ENCODE data around the gene TIMM22.
"Not testable (repeated sequence)": the region's sequence is repeated elsewhere in the genome, so short reads cannot be mapped to it uniquely, and the experiment has no call there.

Gene TIMM22

DNA sequence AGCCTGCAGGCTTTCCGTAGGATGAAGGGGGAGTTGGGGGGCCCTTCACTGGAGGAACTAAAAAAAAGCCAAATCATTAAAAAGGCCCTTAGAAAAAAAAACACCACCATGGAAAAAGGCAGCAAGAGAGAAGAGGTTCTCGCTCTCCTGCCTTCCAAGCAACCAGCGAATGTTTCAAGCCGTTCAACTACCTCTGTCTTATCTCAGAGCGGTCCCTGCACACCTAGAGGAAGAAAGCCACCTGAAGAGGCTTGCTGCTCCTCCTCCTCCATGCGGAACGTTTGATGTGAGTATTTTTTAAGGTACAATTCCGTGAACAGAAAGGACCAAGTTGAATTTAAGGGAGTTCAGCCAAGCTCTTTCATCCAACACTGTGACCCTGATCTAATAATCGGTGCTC is 26.6 kb upstream of the TIMM22 start:
- TF ChIP-seq, protein P1, sequence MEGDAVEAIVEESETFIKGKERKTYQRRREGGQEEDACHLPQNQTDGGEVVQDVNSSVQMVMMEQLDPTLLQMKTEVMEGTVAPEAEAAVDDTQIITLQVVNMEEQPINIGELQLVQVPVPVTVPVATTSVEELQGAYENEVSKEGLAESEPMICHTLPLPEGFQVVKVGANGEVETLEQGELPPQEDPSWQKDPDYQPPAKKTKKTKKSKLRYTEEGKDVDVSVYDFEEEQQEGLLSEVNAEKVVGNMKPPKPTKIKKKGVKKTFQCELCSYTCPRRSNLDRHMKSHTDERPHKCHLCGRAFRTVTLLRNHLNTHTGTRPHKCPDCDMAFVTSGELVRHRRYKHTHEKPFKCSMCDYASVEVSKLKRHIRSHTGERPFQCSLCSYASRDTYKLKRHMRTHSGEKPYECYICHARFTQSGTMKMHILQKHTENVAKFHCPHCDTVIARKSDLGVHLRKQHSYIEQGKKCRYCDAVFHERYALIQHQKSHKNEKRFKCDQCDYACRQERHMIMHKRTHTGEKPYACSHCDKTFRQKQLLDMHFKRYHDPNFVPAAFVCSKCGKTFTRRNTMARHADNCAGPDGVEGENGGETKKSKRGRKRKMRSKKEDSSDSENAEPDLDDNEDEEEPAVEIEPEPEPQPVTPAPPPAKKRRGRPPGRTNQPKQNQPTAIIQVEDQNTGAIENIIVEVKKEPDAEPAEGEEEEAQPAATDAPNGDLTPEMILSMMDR (IDR thresholded peaks at IDR 0.05; ENCODE audit: insufficient read depth, low read length): no peak
- no peak for TF ChIP-seq GABPA (IDR thresholded peaks at IDR 0.05; ENCODE audit: low read depth)
- no peak for TF ChIP-seq SPI1 (IDR thresholded peaks at IDR 0.05; ENCODE audit: borderline replicate concordance, low read depth)
- TF ChIP-seq, protein P2, sequence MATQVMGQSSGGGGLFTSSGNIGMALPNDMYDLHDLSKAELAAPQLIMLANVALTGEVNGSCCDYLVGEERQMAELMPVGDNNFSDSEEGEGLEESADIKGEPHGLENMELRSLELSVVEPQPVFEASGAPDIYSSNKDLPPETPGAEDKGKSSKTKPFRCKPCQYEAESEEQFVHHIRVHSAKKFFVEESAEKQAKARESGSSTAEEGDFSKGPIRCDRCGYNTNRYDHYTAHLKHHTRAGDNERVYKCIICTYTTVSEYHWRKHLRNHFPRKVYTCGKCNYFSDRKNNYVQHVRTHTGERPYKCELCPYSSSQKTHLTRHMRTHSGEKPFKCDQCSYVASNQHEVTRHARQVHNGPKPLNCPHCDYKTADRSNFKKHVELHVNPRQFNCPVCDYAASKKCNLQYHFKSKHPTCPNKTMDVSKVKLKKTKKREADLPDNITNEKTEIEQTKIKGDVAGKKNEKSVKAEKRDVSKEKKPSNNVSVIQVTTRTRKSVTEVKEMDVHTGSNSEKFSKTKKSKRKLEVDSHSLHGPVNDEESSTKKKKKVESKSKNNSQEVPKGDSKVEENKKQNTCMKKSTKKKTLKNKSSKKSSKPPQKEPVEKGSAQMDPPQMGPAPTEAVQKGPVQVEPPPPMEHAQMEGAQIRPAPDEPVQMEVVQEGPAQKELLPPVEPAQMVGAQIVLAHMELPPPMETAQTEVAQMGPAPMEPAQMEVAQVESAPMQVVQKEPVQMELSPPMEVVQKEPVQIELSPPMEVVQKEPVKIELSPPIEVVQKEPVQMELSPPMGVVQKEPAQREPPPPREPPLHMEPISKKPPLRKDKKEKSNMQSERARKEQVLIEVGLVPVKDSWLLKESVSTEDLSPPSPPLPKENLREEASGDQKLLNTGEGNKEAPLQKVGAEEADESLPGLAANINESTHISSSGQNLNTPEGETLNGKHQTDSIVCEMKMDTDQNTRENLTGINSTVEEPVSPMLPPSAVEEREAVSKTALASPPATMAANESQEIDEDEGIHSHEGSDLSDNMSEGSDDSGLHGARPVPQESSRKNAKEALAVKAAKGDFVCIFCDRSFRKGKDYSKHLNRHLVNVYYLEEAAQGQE (IDR thresholded peaks at IDR 0.05; ENCODE audit: insufficient replicate concordance, low read depth): no peak
- no peak for TF ChIP-seq POLR2AphosphoS5 (IDR thresholded peaks at IDR 0.05; ENCODE audit: low read depth)
- Histone ChIP-seq H3K4me3 (replicated peaks; ENCODE audit: insufficient read depth, low read length) (no peak overlapping the region), H3K27ac (replicated peaks) (no peak overlapping the region), H3K27me3 (ENCODE audit: insufficient read depth, poor library complexity, severe bottlenecking) (no peaks in the 10 kb centered on the region)
- DNase-seq (ENCODE audit: low read depth in 1 of 2, low spot score in 1 of 2): no peak

DNA sequence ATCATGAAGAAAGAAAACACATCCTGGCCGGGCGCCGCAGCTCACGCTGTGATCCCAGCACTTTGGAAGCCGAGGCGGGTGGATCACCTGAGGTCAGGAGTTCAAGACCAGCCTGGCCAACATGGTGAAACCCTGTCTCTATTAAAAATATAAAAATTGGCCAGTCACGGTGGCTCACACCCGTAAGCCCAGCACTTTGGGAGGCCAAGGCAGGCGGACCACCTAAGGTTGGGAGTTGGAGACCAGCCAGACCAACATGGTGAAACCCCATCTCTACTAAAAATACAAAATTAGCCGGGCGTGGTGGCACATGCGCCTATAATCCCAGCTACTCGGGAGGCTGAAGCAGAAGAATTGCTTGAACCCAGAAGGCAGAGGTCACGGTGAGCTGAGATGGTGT is 25.1 kb upstream of the TIMM22 start:
- not testable (repeated sequence) for DNase-seq (ENCODE audit: low read depth in 1 of 2, low spot score in 1 of 2); H3K4me3 ChIP-seq (replicated peaks; ENCODE audit: insufficient read depth, low read length); H3K27me3 ChIP-seq (ENCODE audit: insufficient read depth, poor library complexity, severe bottlenecking); H3K27ac ChIP-seq (replicated peaks)

DNA sequence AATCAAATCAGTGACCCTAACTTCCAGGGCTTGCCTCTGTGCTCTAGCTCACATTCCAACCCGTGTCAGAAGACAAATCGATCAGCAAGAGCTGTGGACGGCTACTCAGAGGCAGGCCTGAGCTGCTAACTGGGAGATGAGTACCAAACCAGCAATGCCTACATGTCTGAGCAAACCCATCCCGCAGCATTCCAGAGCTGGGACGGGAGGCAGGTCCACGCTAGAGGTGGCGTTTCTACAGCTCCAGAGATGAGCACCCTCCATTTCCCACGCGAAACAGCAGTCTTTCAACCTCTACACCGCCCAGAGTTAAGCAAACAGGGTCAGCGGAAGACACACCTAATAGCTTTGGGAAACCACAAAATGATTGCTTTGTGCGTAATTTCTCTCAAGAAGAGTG is 23.9 kb upstream of the TIMM22 start:
- H3K4me3 ChIP-seq (replicated peaks; ENCODE audit: insufficient read depth, low read length): no peak overlapping the region
- DNase-seq (ENCODE audit: low read depth in 1 of 2, low spot score in 1 of 2): no peak
- no peak overlapping the region for H3K27ac ChIP-seq (replicated peaks)
- peaks cover 6% of the 10 kb centered on the region for H3K27me3 ChIP-seq (ENCODE audit: insufficient read depth, poor library complexity, severe bottlenecking)
- TF ChIP-seq POLR2AphosphoS5 (IDR thresholded peaks at IDR 0.05; ENCODE audit: low read depth) (no peak), SPI1 (IDR thresholded peaks at IDR 0.05; ENCODE audit: borderline replicate concordance, low read depth) (no peak), GABPA (IDR thresholded peaks at IDR 0.05; ENCODE audit: low read depth) (no peak)
- TF ChIP-seq, protein P2 (IDR thresholded peaks at IDR 0.05; ENCODE audit: insufficient replicate concordance, low read depth): no peak
- TF ChIP-seq, protein P1 (IDR thresholded peaks at IDR 0.05; ENCODE audit: insufficient read depth, low read length): no peak

DNA sequence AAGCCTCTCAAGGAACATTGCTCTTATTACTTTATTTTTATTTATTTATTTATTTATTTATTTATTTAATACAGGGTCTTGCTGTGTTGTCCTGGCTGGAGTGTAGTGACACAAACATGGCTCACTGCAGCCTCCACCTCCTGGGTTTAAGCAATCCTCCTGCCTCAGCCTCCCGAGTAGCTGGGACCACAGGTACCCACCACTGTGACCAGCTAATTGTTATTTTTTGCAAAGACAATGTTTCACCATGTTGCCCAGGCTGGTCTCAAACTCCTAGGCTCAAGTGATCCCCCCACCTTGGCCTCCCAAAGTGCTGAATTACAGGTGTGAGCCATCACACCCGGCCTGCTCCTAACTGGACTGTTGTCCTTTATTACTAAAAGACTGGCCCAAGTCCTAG is 22.2 kb upstream of the TIMM22 start:
- H3K4me3 ChIP-seq (replicated peaks; ENCODE audit: insufficient read depth, low read length); H3K27me3 ChIP-seq (ENCODE audit: insufficient read depth, poor library complexity, severe bottlenecking); H3K27ac ChIP-seq (replicated peaks); DNase-seq (ENCODE audit: low read depth in 1 of 2, low spot score in 1 of 2): not testable (repeated sequence)

DNA sequence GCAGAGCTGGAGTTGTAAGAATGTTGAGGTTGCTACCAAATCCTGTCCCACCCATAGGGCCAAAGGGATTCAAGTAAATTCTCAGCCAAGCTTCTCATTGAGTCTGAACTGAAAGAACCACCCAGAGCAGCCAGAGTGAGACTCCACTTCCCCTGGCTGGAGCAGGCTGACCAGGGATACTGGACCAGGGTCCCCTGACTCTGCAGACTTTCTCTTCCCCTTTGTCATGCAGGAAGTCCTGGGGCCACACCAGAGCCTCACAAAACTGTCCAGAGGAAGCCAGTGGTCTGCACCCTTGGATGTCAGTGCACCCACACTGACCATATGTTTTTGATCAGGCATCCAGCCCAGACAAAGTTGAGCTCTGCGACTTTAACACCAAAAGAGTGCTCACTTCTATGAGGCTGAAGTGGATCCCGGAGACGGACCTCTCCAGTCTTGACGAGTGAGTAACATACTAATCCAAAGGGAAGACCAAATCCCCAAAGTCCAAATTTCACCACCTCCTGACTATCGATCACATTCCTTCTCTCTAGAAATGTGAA is 21.5 kb upstream of the TIMM22 start:
- Histone ChIP-seq H3K27me3 (ENCODE audit: insufficient read depth, poor library complexity, severe bottlenecking) (peaks cover 8% of the 10 kb centered on the region), H3K4me3 (replicated peaks; ENCODE audit: insufficient read depth, low read length) (no peak overlapping the region), H3K27ac (replicated peaks) (no peak overlapping the region)
- no peak for DNase-seq (ENCODE audit: low read depth in 1 of 2, low spot score in 1 of 2)
- TF ChIP-seq POLR2AphosphoS5 (IDR thresholded peaks at IDR 0.05; ENCODE audit: low read depth): no peak
- TF ChIP-seq SPI1 (IDR thresholded peaks at IDR 0.05; ENCODE audit: borderline replicate concordance, low read depth): no peak

Data from HL-60 (cell line).